ENCODE data around the gene RAB7B. TPM values are rescaled to one million over a fixed set of nuclear protein-coding genes. Genes with fewer than 3 reads are reported as not detected.

Gene RAB7B
- total and polyA plus RNA-seq, 9 of the 15 experiments (the other 6 are each of a cell fraction or from before 2014, with no cell fraction given): 0.03 to 0.29 (median 0.07) TPM; not detected in 4

DNA sequence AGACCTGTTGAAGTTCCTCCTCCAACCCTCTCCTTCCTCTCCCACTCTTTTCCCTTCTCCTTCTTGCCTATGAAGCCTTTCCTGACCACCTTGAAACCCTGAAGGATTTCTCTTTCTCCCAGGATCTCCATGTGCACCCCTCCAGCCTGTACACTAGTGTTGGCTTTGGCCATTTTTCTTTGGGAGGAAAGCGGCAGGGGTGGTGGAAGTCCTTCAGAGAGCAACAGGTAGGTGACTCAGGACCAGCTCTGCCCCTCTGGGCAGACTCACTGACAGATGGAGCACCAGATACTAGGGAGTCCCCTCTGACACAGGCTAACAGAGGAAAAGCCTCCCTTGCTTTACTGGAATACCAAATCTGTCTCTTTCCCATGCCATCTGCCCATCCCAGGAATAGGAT lies 64.5 kb downstream of the RAB7B start:
- Histone ChIP-seq H2AFZ (ENCODE audit: low read depth, low read length) (no peak overlapping the region), H3K36me3 (ENCODE audit: control insufficient read depth, insufficient read depth, low read length) (no peaks in the 10 kb centered on the region), H3K4me3 (no peak overlapping the region), H3K9me3 (replicated peaks; ENCODE audit: control insufficient read depth, insufficient read depth, low read depth, low read length) (no peaks in the 10 kb centered on the region), H3K79me2 (ENCODE audit: control insufficient read depth, insufficient read depth, low read length) (no peaks in the 10 kb centered on the region), H3K4me2 (ENCODE audit: insufficient read depth, low read length) (no peak overlapping the region), H4K20me1 (replicated peaks; ENCODE audit: control insufficient read depth, insufficient read depth, low read length) (peaks cover 12% of the 10 kb centered on the region; the same call in 1 of the 2 replicates), H3K27ac (ENCODE audit: extremely low read depth, low read depth, low read length) (no peak overlapping the region), H3K9me1 (ENCODE audit: control insufficient read depth, insufficient read depth, low read length) (no peaks in the 10 kb centered on the region), H3K4me1 (replicated peaks in 1 of 2; ENCODE audit: control insufficient read depth in 2 of 2, insufficient read depth in 2 of 2, low read length in 2 of 2) (peaks cover 3 to 7% of the 10 kb centered on the region in 2 experiments; a peak in 3 of 5 replicates), H3K27me3 (ENCODE audit: control insufficient read depth in 2 of 2, insufficient read depth in 2 of 2, low read length in 2 of 2) (peaks cover 31 to 82% of the 10 kb centered on the region in 2 experiments), H3K9ac (ENCODE audit: insufficient read depth in 1 of 2, low read depth in 2 of 2, low read length in 2 of 2) (no peak overlapping the region)
- CTCF ChIA-PET (ENCODE audit: low intra/inter-chr PET ratio): no interaction called here
- POLR2A ChIA-PET: interaction anchor here (0.6 to 0.7 kb wide), 2 partner anchors 23 to 1323 kb away, joined by 3 read pairs; no protein-coding TSS in a partner anchor
- in situ Hi-C loops (cut with MboI): no loop called here
- FAIRE-seq (no peak), DNase-seq (ENCODE audit: extremely low read depth in 1 of 4, low spot score in 3 of 4) (no peak), ATAC-seq (no peak)
- WGBS (ENCODE audit: insufficient coverage, low coverage, missing lambda C conversion rate): 0% methylated on average over 1 of the region's 1 CpG
- intact Hi-C loops (cut with micrococcal nuclease): no loop called here
- no peak for TF ChIP-seq CSDE1 (IDR thresholded peaks at IDR 0.05)
- TF ChIP-seq PHF8 (IDR thresholded peaks at IDR 0.05; ENCODE audit: borderline replicate concordance, low read length): no peak
- no TSS peak for BruUV-seq (replicated peaks)

- Histone ChIP-seq H3K27ac (ENCODE audit: extremely low read depth, low read depth, low read length) (no peak overlapping the region), H3K36me3 (ENCODE audit: control insufficient read depth, insufficient read depth, low read length) (no peaks in the 10 kb centered on the region), H4K20me1 (replicated peaks; ENCODE audit: control insufficient read depth, insufficient read depth, low read length) (peaks cover 4% of the 10 kb centered on the region; the same call in 1 of the 2 replicates), H3K79me2 (ENCODE audit: control insufficient read depth, insufficient read depth, low read length) (no peaks in the 10 kb centered on the region), H3K9me1 (ENCODE audit: control insufficient read depth, insufficient read depth, low read length) (no peaks in the 10 kb centered on the region), H3K27me3 (ENCODE audit: control insufficient read depth in 2 of 2, insufficient read depth in 2 of 2, low read length in 2 of 2) (peaks cover 36 to 79% of the 10 kb centered on the region in 2 experiments), H3K4me3 (no peak overlapping the region), H2AFZ (ENCODE audit: low read depth, low read length) (no peak overlapping the region), H3K9me3 (replicated peaks; ENCODE audit: control insufficient read depth, insufficient read depth, low read depth, low read length) (no peaks in the 10 kb centered on the region), H3K4me2 (ENCODE audit: insufficient read depth, low read length) (no peak overlapping the region), H3K9ac (ENCODE audit: insufficient read depth in 1 of 2, low read depth in 2 of 2, low read length in 2 of 2) (no peak overlapping the region), H3K4me1 (replicated peaks in 1 of 2; ENCODE audit: control insufficient read depth in 2 of 2, insufficient read depth in 2 of 2, low read length in 2 of 2) (peaks cover 0 to 4% of the 10 kb centered on the region in 2 experiments; a peak in 1 of 5 replicates)
- intact Hi-C loops (cut with micrococcal nuclease) (no loop called here), in situ Hi-C loops (cut with MboI) (no loop called here)
- ChIA-PET POLR2A (interaction anchor here (0.7 kb wide), 1 partner anchor 201 kb away, joined by 3 read pairs; no protein-coding TSS in a partner anchor), CTCF (ENCODE audit: low intra/inter-chr PET ratio) (no interaction called here)
- FAIRE-seq (no peak), ATAC-seq (no peak), DNase-seq (ENCODE audit: extremely low read depth in 1 of 4, low spot score in 3 of 4) (no peak)
- BruUV-seq (replicated peaks): no TSS peak
- WGBS (ENCODE audit: insufficient coverage, low coverage, missing lambda C conversion rate): 0% methylated on average over 7 of the region's 7 CpGs
- TF ChIP-seq RHOXF2B (CRISPR knock-in tag; conservative IDR thresholded peaks at IDR 0.05) (no peak), ZBTB33 (CRISPR knock-in tag; IDR thresholded peaks at IDR 0.05) (no peak), SMARCE1 (IDR thresholded peaks at IDR 0.05) (no peak), BRF2 (IDR thresholded peaks at IDR 0.05; ENCODE audit: borderline replicate concordance, insufficient read depth, insufficient read length) (no peak), IFI16 (CRISPR knock-in tag; IDR thresholded peaks at IDR 0.05) (no peak)
Measured at GRCh38 chr1:205936846-205937586, 66.2 kb downstream of the RAB7B start.
